ENCODE data around the gene FRMPD3.
"Not testable (repeated sequence)": the region's sequence is repeated elsewhere in the genome, so short reads cannot be mapped to it uniquely, and the experiment has no call there.

The FRMPD3 gene

DNA sequence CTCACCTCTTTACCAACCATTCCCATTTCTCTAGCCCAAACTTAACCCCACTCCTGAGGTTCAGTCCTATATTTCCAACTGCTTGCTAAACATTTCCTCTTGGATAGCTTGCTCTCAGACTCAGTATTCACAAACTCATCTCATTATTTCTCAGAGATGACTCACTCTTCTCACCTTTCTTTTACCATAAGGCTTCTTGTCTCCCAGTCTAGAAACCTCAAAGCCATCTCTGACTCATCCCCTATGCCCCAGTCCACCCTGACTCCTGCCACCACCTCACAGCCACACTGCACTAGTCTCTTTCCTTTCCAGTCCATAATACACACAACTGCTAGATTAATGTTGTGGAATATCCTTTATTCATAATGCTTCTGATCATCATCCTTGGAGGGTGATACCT lies 4.8 kb downstream of the FRMPD3 start:
- TF ChIP-seq, protein P1, sequence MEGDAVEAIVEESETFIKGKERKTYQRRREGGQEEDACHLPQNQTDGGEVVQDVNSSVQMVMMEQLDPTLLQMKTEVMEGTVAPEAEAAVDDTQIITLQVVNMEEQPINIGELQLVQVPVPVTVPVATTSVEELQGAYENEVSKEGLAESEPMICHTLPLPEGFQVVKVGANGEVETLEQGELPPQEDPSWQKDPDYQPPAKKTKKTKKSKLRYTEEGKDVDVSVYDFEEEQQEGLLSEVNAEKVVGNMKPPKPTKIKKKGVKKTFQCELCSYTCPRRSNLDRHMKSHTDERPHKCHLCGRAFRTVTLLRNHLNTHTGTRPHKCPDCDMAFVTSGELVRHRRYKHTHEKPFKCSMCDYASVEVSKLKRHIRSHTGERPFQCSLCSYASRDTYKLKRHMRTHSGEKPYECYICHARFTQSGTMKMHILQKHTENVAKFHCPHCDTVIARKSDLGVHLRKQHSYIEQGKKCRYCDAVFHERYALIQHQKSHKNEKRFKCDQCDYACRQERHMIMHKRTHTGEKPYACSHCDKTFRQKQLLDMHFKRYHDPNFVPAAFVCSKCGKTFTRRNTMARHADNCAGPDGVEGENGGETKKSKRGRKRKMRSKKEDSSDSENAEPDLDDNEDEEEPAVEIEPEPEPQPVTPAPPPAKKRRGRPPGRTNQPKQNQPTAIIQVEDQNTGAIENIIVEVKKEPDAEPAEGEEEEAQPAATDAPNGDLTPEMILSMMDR (IDR thresholded peaks at IDR 0.05; ENCODE audit: low read depth, low read length): no peak
- DNase-seq (ENCODE audit: extremely low read depth, low read depth): no peak

DNA sequence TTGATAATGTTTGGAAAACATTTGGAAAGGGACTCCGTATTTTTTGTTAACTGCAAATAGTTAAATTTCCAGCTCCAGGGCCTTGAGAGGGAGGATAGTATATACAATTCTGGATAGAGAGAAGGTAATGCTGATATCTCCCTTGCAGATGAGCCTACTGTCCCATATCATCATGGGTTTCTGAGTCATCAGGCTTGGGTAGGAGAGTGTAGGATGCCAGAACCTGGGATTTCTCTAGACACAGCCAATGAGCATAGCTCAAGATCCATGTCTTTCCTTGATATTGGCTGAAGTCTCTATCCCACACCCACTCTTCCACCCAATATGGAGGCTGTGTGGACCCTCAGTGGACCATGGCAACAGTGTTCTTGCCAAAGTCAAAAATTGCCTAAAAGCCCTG lies 7.8 kb downstream of the FRMPD3 start:
- TF ChIP-seq, protein P1 (IDR thresholded peaks at IDR 0.05; ENCODE audit: low read depth, low read length): no peak
- no peak for DNase-seq (ENCODE audit: extremely low read depth, low read depth)

DNA sequence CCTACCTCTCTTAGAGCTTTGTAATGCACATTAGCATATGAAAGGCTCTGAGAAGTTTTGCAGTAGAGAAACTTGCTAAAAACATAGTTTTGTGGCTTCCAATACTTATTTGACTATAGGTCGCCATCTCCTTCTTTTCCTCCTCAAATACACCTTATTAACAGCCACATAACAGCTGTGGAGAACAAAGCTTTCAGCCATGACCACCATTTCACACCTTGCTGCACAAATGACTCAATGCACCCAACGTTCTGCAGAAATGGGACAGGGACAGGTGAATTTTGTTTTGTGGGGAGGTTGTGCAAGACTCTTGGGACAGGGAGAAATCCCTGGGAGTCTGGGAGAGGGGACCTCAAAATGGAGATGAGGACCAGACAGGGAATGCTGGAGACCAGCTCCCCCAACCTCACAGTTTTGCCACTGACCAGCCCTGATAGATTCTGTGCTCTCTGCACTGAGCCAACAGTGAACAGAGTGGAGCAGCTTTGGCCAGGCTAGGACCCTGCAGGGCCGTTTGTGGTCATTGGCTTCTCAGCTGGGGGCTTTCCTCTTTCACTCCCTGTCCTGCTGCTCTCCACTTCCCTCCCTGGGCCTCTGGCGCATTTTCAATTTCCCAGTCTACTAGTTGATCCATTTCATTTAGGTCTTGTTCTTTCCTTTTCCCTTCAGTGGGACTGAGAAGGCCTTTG lies 16.6 kb downstream of the FRMPD3 start:
- TF ChIP-seq, protein P1 (IDR thresholded peaks at IDR 0.05; ENCODE audit: low read depth, low read length): no peak
- DNase-seq (ENCODE audit: extremely low read depth, low read depth): no peak

DNA sequence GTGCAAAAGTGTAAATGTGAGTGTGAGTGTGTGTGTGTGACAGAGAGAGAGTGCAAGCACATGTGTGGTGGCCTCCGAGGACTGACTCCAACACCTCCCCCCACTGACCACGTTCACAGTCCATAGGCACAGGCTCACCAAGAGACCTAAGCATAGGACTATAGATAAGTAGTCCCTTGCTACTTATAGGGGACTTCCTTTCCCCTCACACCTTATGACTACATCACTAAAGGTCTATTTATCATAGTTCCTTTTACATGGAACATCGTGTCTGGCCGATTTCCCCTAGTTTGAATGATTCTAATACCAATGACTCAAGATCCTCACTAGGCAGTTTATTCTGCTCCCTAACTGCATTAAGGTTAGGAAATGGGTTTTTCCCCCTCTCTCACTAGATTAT lies 17.8 kb downstream of the FRMPD3 start:
- TF ChIP-seq, protein P1 (IDR thresholded peaks at IDR 0.05; ENCODE audit: low read depth, low read length): no peak
- DNase-seq (ENCODE audit: extremely low read depth, low read depth): no peak

DNA sequence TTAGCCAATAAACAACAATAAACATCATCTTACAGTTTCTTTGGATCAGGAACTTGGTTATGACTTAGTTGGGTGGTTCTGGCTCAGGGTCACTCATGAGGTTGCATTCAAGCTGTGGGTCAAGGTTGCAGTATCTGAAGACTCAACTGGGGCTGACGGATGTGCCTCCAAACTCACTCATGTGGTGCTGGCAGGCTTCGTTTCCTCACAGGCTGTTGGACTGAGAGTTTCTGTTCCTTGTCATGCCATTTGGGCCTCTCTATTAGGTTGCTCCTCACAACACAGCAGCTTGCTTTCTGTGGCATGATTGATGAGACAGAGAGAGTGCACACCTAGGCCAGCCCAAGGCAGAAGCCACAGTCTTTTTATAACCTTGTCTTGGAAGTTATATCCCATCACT lies 20.7 kb downstream of the FRMPD3 start:
- TF ChIP-seq, protein P1 (IDR thresholded peaks at IDR 0.05; ENCODE audit: low read depth, low read length): no peak
- DNase-seq (ENCODE audit: extremely low read depth, low read depth): no peak

DNA sequence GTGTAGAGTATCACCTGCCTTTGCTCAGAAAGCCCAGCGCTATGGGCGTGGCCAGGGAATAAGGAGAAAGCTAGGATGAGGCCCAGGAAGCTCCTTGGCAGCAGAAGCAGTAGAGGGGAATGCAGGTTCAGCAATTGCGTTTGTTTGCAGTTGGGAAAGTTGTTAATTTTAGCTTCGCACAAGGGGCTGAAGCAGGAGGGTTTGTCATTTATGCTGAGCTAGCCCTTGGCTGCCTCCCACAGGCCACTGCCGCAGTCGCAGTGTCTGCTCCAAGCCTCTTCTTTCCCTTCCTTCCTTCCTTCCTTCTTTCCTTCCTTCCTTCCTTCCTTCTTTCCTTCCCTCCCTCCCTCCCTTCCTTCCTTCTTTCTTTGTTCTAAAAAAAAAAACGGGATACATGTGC lies 21.5 kb downstream of the FRMPD3 start:
- DNase-seq (ENCODE audit: extremely low read depth, low read depth): no peak
- TF ChIP-seq, protein P1 (IDR thresholded peaks at IDR 0.05; ENCODE audit: low read depth, low read length): no peak; the same call in 1 of the 2 replicates

DNA sequence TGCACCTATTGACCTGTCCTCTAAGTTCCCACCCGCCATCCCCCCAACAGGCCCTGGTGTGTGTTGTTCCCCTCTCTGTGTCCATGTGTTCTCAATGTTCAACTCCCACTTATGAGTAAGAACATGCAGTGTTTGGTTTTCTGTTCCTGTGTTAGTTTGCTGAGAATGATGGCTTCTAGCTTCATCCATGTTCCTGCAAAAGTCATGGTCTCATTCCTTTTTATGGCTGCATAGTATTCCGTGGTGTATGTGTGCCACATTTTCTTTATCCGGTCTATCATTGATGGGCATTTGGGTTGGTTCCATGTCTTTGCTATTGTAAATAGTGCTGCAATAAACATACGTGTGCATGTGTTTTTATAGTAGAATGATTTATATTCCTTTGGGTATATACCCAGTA lies 22.0 kb downstream of the FRMPD3 start:
- DNase-seq (ENCODE audit: extremely low read depth, low read depth): not testable (repeated sequence)

DNA sequence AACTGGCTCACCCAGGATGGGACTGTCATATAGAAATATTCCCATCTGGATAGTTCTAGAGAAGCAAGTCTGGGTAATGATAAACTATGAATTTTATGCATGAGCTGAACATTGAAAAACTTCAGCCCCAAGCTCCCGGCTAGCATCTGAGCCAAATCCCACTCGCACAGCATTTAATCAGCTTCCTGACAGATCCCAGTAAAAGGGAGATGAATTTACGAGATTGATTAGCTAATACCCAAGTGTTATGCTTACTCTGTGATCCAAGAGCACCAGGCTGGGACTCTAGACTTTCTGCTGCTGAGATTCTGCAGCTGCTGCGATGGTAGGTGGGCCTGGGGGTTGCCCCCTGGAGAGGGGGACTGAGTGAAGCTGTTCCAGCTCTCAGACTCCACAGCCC lies 28.0 kb downstream of the FRMPD3 start:
- TF ChIP-seq, protein P1 (IDR thresholded peaks at IDR 0.05; ENCODE audit: low read depth, low read length): no peak
- DNase-seq (ENCODE audit: extremely low read depth, low read depth): no peak

All from AG09319 (cell line).